Breast epithelium (tissue), 4 donors: ENCODE measurements around the gene RBBP9. TPM values are rescaled to one million over a fixed set of nuclear protein-coding genes. Genes with fewer than 3 reads are reported as not detected.
A peak's percentile ranks its signal among the peaks of the same experiment; 100 is the strongest.

Experiments used
- DNase-seq, 2 donors: peaks; one replicate each; pipeline ENCODE4 v3.0.0-alpha.2; 2019; ENCODE audit warnings: low spot score in 2 of 2
- H3K27ac ChIP-seq, 2 donors: fragments of 200-600 bp; sonication (generic) in 1 of 2; one replicate each; pipeline ENCODE4 v1.5.1; 2016 to 2019; ENCODE audit warnings: mild to moderate bottlenecking in 1 of 2
- H3K27me3 ChIP-seq, 2 donors: fragments of 200-600 bp; sonication (generic) in 1 of 2; one replicate each; pipeline versions ENCODE4 v1.5.1 to v1.6.0; 2017 to 2019; ENCODE audit warnings: control low read depth in 1 of 2, mild to moderate bottlenecking in 1 of 2
- H3K36me3 ChIP-seq: fragments of 200-600 bp; one replicate; pipeline ENCODE4 v1.5.1; 2019
- H3K4me1 ChIP-seq, 2 donors: fragments of 200-600 bp; sonication (generic); one replicate each; pipeline ENCODE4 v1.5.1; 2016 to 2019; ENCODE audit warnings: control low read depth in 1 of 2
- H3K4me3 ChIP-seq, 3 donors: fragments of 200-600 bp; sonication (generic); 1 replicate in 2 of 3; 2 replicates in 1 of 3; pipeline ENCODE4 v1.5.1; 2016 to 2019; ENCODE audit warnings: mild to moderate bottlenecking in 3 of 3, moderate library complexity in 2 of 3
- H3K9me3 ChIP-seq, 2 donors: fragments of 200-600 bp; sonication (generic) in 1 of 2; one replicate each; pipeline ENCODE4 v1.5.1; 2016 to 2019; ENCODE audit warnings: control low read depth in 1 of 2
- POLR2A ChIP-seq: fragments of 450-650 bp; IDR thresholded peaks from one replicate; pipeline ENCODE4 v1.6.1; 2016; ENCODE audit warnings: antibody characterized with exemption, mild to moderate bottlenecking, moderate library complexity
- POLR2AphosphoS5 ChIP-seq, 3 donors: sonication (generic); formaldehyde crosslinking; IDR thresholded peaks; one replicate each; pipeline ENCODE4 v1.6.1; 2017; ENCODE audit warnings: antibody characterized with exemption in 3 of 3
- intact Hi-C: fragments of 100-400 bp; cut with DNase I; formaldehyde crosslinking; loops from one replicate; pipeline ENCODE4 v1.15.1; 2023; ENCODE audit warnings: low total_unique reads
- total RNA-seq, 3 donors: library from RNA; depleted of rRNA; stranded (reverse); fragments of >200 nt; gene quantifications; one replicate each; pipeline ENCODE4 v1.1.0, GENCODE V29; 2016
- TF ChIP-seq, protein P1 (sequence below), 3 donors: fragments of 450-650 bp; IDR thresholded peaks; one replicate each; pipeline ENCODE4 v1.5.1; 2016 to 2017; ENCODE audit warnings: antibody characterized with exemption in 3 of 3, mild to moderate bottlenecking in 3 of 3, moderate library complexity in 3 of 3

The RBBP9 gene
- 10 to 100 TPM; 16.3 to 24.4 (median 17.7) TPM for total RNA-seq

DNA sequence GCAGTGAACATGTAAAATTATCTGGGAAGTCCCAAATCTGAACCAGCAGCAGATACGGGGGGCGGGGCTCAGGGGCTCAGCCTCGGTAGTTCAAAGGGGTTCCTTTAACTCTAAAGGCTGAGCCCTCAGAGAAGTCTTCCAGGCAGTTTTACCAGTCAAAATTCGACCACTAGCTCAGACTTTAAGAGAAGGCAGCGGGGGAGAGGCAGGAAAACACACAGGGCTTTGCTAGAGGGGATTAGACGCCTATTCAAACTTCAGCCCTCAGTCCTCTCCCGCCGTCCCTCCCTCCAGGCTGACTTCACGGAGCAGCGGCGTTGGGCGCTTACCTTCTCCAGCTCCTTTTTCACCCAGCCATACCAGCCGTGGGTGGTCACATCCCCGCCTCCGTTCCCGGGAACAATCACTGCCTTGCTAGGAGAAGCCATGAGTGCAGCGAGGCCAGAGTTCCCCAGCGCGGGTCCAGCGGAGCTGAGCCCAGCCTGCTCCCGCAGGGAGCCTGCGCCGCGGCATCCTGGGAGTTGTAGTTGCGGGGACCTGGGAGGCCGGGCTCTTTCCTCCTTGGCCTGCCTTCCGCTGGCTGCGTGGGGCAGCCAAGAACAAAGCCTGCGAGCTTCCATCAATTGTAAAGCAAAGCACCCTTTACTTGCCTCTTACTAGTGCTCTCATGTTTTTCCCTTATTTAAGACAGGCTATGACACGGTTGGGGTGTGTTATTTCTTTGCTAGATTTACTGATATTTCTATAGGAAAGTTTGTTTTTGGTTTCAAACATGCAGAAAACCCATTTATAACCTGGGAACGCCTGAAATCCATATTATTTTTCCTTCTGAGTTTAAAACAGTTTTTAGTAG is at the start of gene RBBP9:
Gene RBBP9, minus strand, starts transcription at position 486 of the 853 bp plus-strand sequence. Its CDS starts 58 bp downstream, at position 428.
- TF ChIP-seq, protein P1, sequence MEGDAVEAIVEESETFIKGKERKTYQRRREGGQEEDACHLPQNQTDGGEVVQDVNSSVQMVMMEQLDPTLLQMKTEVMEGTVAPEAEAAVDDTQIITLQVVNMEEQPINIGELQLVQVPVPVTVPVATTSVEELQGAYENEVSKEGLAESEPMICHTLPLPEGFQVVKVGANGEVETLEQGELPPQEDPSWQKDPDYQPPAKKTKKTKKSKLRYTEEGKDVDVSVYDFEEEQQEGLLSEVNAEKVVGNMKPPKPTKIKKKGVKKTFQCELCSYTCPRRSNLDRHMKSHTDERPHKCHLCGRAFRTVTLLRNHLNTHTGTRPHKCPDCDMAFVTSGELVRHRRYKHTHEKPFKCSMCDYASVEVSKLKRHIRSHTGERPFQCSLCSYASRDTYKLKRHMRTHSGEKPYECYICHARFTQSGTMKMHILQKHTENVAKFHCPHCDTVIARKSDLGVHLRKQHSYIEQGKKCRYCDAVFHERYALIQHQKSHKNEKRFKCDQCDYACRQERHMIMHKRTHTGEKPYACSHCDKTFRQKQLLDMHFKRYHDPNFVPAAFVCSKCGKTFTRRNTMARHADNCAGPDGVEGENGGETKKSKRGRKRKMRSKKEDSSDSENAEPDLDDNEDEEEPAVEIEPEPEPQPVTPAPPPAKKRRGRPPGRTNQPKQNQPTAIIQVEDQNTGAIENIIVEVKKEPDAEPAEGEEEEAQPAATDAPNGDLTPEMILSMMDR (IDR thresholded peaks at IDR 0.05): no peak
- TF ChIP-seq POLR2AphosphoS5 (IDR thresholded peaks at IDR 0.05): peak in 2 of 3 donors; percentile 42 to 43
- no peaks in the 10 kb centered on the region for H3K9me3 ChIP-seq
- DNase-seq: peak; percentile 64 to 79
- H3K4me3 ChIP-seq: peak within 1 kb of the TSS; percentile 68 to 81 (median 79)
- no peaks in the 10 kb centered on the region for H3K36me3 ChIP-seq
- peaks cover 0 to 9% of the 10 kb centered on the region in 2 donors for H3K4me1 ChIP-seq
- H3K27ac ChIP-seq: peak within 1 kb of the TSS; percentile 59 to 73
- H3K27me3 ChIP-seq: no peaks in the 10 kb centered on the region
- intact Hi-C loops: no loop called here

DNA sequence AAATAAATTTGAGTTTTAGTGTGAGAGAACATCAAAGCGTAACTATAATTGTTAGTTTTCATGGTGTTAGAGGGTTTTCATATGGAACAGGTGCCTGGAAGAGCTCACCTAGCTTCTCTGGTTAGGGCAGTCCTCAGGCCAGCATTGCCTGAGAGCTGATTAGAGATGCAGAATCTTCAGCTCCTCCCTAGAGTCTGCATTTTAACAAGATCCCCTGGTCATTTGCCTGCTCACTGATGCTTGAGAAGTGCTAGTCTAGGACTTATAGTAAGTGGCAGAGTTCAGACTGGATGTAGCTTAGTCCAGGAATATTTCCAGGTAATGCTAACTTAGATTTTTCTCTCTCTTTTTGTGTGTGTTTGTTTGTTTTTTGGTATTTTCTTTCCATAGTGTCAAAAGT is 48.5 kb upstream of the RBBP9 start:
- H3K4me3 ChIP-seq: no peak overlapping the region
- intact Hi-C loops: no loop called here

DNA sequence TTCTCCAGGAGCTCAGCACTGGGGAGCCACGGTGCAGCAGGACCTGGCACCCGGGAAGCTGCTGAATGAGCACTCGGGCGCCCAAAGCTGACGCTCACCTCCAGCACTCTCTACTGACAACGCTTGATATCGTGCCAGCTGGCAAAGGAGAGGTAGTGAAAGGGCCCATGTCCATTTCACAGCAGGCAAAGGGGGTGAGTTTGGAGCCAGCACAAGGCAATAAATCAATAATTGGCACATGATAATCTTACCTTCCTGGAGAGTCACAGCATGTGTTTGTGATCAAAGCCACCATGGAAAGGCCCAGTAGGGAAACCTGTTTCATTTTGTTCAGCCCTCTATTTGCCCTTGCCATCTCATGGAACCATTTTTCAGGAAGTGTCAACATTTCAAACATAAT is 46.9 kb upstream of the RBBP9 start:
- no peaks in the 10 kb centered on the region for H3K27me3 ChIP-seq
- TF ChIP-seq, protein P1 (IDR thresholded peaks at IDR 0.05): no peak
- TF ChIP-seq POLR2AphosphoS5 (IDR thresholded peaks at IDR 0.05) (no peak), POLR2A (no peak)
- intact Hi-C loops: no loop called here
- DNase-seq: no peak
- H3K4me1 ChIP-seq: no peaks in the 10 kb centered on the region
- no peak overlapping the region for H3K4me3 ChIP-seq
- no peaks in the 10 kb centered on the region for H3K9me3 ChIP-seq
- H3K36me3 ChIP-seq: peaks cover 4% of the 10 kb centered on the region
- H3K27ac ChIP-seq: no peak overlapping the region

More for the DNA sequence above, 48.5 kb upstream of the RBBP9 start:
- Histone ChIP-seq H3K4me1 (no peaks in the 10 kb centered on the region), H3K9me3 (no peaks in the 10 kb centered on the region), H3K27ac (no peak overlapping the region), H3K27me3 (no peaks in the 10 kb centered on the region), H3K36me3 (peaks cover 8% of the 10 kb centered on the region)
- no peak for DNase-seq
- TF ChIP-seq, protein P1 (IDR thresholded peaks at IDR 0.05): no peak
- TF ChIP-seq POLR2AphosphoS5 (IDR thresholded peaks at IDR 0.05) (no peak), POLR2A (no peak)

DNA sequence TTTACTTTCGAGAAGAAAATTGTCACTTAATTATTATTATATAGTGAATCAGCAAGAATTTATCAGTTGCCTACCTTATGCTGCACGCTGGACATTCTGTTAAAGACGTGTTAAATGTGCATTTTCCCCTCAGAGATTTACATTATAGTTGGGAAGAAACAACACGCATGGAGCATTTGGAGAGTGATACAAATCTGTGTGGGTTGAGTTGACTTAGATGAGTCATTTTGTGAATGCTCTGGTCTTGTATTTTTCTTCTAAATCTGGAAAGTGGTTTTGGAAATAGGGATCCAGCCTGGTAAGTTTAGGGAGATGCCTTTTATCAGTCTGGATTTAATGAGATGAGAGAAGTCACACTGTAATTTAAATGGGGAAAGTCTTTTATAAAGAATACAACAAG is 46.2 kb upstream of the RBBP9 start:
- Histone ChIP-seq H3K36me3 (no peaks in the 10 kb centered on the region), H3K4me1 (no peaks in the 10 kb centered on the region), H3K27me3 (no peaks in the 10 kb centered on the region), H3K9me3 (no peaks in the 10 kb centered on the region), H3K27ac (no peak overlapping the region), H3K4me3 (no peak overlapping the region)
- intact Hi-C loops: no loop called here
- TF ChIP-seq POLR2A (no peak), POLR2AphosphoS5 (IDR thresholded peaks at IDR 0.05) (no peak)
- TF ChIP-seq, protein P1 (IDR thresholded peaks at IDR 0.05): no peak
- no peak for DNase-seq

DNA sequence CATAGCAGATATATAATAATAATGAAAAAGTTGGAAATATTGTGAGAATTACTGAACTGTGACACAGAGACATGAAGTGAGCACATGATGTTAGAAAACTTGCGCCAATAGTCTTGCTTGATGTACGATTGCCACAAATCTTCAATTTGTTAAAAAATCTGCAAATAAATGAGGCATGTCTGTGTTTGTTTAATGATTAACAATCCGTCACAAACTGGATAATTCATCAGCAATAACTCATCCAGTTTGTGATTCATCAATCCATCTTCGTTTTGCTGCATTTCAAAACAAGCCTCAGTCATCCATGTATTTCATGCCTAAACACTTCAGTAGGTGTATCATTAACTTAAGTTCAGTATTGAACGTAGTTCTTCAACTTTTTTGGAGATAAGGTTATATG is 44.7 kb upstream of the RBBP9 start:
- H3K4me1 ChIP-seq: no peaks in the 10 kb centered on the region
- no peaks in the 10 kb centered on the region for H3K27me3 ChIP-seq
- no peaks in the 10 kb centered on the region for H3K9me3 ChIP-seq
- no peak for DNase-seq
- H3K4me3 ChIP-seq: no peak overlapping the region
- H3K36me3 ChIP-seq: no peaks in the 10 kb centered on the region
- intact Hi-C loops: no loop called here
- no peak overlapping the region for H3K27ac ChIP-seq
- TF ChIP-seq POLR2A: no peak
- TF ChIP-seq POLR2AphosphoS5 (IDR thresholded peaks at IDR 0.05): no peak
- TF ChIP-seq, protein P1 (IDR thresholded peaks at IDR 0.05): no peak
